Calu3 (cell line): Measurements from ENCODE around the gene TEX264. TPM values are rescaled to one million over a fixed set of nuclear protein-coding genes. Genes with fewer than 3 reads are reported as not detected.

Experiments used
- BruUV-seq: library from RNA; stranded (reverse); fragments of 400-500 nt; replicated peaks from 2 replicates; lab custom pipeline; 2021; lab: Mats Ljungman, UMichigan
- CTCF ChIA-PET: fragments of 300-600 bp; sonication (Branson Sonifier 250); formaldehyde crosslinking; loops from one replicate; lab custom pipeline; 2022; ENCODE audit warnings: antibody characterized with exemption; lab: Charles Lee
- DNase-seq: peaks from one replicate; pipeline ENCODE4 v3.0.0; 2022
- H3K27ac Mint-ChIP-seq: one replicate; pipeline ENCODE4 v1.8.0; 2022; ENCODE audit warnings: mixed read lengths; ENCODE audit not compliant: unreplicated experiment
- H3K27me3 Mint-ChIP-seq: one replicate; pipeline ENCODE4 v1.8.0; 2022; ENCODE audit warnings: mixed read lengths; ENCODE audit not compliant: unreplicated experiment
- H3K36me3 Mint-ChIP-seq: one replicate; pipeline ENCODE4 v1.8.0; 2022; ENCODE audit warnings: mild to moderate bottlenecking, moderate library complexity, mixed read lengths; ENCODE audit not compliant: insufficient read depth, unreplicated experiment
- H3K4me1 Mint-ChIP-seq: one replicate; pipeline ENCODE4 v1.8.0; 2022; ENCODE audit warnings: mild to moderate bottlenecking, low read depth, mixed read lengths; ENCODE audit not compliant: unreplicated experiment
- H3K4me3 Mint-ChIP-seq: one replicate; pipeline ENCODE4 v1.8.0; 2022; ENCODE audit warnings: mild to moderate bottlenecking, low read depth, moderate library complexity, mixed read lengths; ENCODE audit not compliant: unreplicated experiment
- H3K9me3 Mint-ChIP-seq: one replicate; pipeline ENCODE4 v1.8.0; 2022; ENCODE audit warnings: low read depth, mixed read lengths; ENCODE audit not compliant: unreplicated experiment
- intact Hi-C: fragments of 100-400 bp; cut with micrococcal nuclease; formaldehyde crosslinking; loops from one replicate; pipeline ENCODE4 v1.10.0; 2022; ENCODE audit not compliant: unreplicated experiment
- total RNA-seq: library from RNA; stranded (reverse); gene quantifications from 2 replicates; pipeline ENCODE4 v1.2.3, GENCODE V29; 2022
- TF ChIP-seq, protein P1 (sequence below): fragments of 200-600 bp; IDR thresholded peaks from one replicate; pipeline ENCODE4 v1.8.0; 2022; ENCODE audit warnings: antibody characterized with exemption; ENCODE audit not compliant: unreplicated experiment

The TEX264 gene
- total RNA-seq, 1 experiment from 2014 or later = 37.0 TPM

DNA sequence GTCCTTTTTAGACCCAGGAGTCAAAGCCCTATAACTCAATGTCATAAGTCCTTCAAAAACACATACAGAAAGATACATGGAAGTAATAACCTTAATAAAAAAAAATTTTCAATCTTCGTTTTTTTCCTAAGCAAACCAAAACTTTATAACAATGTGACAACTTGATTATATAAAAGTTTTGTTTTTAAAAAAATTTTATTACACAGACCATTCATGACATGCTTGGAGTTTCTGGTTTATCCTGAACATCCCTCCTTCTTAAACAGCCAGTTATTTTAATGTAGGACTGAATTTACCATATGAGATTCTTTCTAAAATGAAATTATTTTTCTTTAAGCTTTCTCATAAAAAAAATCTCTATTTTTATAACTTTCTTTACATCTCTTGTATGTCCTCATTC lies 77.3 kb downstream of the TEX264 start:
- Mint-ChIP-seq H3K4me1 (peaks cover 21% of the 10 kb centered on the region), H3K27ac (no peak overlapping the region), H3K27me3 (no peaks in the 10 kb centered on the region), H3K9me3 (no peaks in the 10 kb centered on the region), H3K36me3 (peaks cover 4% of the 10 kb centered on the region), H3K4me3 (no peak overlapping the region)
- intact Hi-C loops = no loop called here
- no TSS peak for BruUV-seq
- CTCF ChIA-PET = no interaction called here
- TF ChIP-seq, protein P1, sequence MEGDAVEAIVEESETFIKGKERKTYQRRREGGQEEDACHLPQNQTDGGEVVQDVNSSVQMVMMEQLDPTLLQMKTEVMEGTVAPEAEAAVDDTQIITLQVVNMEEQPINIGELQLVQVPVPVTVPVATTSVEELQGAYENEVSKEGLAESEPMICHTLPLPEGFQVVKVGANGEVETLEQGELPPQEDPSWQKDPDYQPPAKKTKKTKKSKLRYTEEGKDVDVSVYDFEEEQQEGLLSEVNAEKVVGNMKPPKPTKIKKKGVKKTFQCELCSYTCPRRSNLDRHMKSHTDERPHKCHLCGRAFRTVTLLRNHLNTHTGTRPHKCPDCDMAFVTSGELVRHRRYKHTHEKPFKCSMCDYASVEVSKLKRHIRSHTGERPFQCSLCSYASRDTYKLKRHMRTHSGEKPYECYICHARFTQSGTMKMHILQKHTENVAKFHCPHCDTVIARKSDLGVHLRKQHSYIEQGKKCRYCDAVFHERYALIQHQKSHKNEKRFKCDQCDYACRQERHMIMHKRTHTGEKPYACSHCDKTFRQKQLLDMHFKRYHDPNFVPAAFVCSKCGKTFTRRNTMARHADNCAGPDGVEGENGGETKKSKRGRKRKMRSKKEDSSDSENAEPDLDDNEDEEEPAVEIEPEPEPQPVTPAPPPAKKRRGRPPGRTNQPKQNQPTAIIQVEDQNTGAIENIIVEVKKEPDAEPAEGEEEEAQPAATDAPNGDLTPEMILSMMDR = no peak
- no peak for DNase-seq

DNA sequence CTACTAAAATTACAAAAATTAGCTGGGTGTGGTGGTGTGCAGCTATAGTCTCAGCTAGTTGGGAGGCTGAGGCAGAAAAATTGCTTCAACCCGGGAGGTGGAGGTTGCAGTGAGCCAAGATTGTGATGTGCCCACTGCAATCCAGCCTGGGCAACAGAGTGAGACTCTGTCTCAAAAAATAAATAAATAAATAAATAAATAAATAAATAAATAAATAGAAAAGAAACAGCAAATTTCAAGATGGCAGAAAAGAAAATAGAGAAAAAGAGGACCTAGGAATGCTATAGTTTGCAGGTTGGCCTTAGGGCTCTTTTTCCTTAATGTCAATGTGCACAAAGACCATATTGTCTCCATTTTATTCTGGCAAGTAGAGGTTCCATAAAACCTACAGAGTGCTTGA lies 79.8 kb downstream of the TEX264 start:
- peaks cover 4% of the 10 kb centered on the region for H3K36me3 Mint-ChIP-seq

DNA sequence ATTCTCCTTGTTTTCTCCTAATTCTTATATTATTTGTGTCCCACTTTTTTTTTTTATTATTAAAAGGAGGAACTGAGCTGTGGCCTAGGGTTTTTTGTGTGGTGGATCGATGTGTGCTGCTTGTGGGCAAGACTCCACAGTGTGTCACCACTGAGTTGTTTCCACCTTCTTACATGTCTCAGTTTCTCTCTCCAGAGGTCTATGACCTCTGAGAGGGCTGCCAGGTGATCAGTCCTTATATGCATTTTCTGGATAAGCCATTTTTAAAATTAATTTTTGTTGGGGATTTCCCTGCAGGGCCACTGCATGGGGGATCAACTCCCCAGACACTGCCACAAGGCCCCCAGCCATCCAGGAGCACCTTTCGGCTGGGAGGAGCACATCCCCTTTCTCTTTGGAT lies 80.2 kb downstream of the TEX264 start:
- Mint-ChIP-seq H3K9me3 (peaks cover 8% of the 10 kb centered on the region), H3K36me3 (peaks cover 4% of the 10 kb centered on the region), H3K27ac (peak overlapping the region; percentile 84), H3K4me3 (no peak overlapping the region), H3K27me3 (no peaks in the 10 kb centered on the region), H3K4me1 (peaks cover 50% of the 10 kb centered on the region)
- BruUV-seq = no TSS peak
- no peak for DNase-seq
- CTCF ChIA-PET = no interaction called here
- TF ChIP-seq, protein P1 = no peak
- intact Hi-C loops = no loop called here

More for the DNA sequence above, 79.8 kb downstream of the TEX264 start:
- Mint-ChIP-seq H3K4me1 (peaks cover 46% of the 10 kb centered on the region), H3K27me3 (no peaks in the 10 kb centered on the region), H3K4me3 (no peak overlapping the region), H3K27ac (no peak overlapping the region), H3K9me3 (peaks cover 5% of the 10 kb centered on the region)
- intact Hi-C loops = no loop called here
- CTCF ChIA-PET = no interaction called here
- TF ChIP-seq, protein P1 = no peak
- BruUV-seq = no TSS peak
- no peak for DNase-seq

Other genes with a start within 250 kb of the TEX264 start
- gene DCAF1, start 171.2 kb upstream of the TEX264 start, total RNA-seq = 24.8 and 26.9 TPM in 2 replicates
- 22.9 and 23.6 TPM in 2 replicates for gene RAD54L2, start 132.5 kb upstream of the TEX264 start, total RNA-seq
- gene GRM2, start 35.8 kb downstream of the TEX264 start, total RNA-seq = 0.57 and 0.81 TPM in 2 replicates
- not detected in 2 replicates for gene IQCF6, start 108.0 kb downstream of the TEX264 start, total RNA-seq
- not detected in 2 replicates for gene IQCF2, start 190.4 kb downstream of the TEX264 start, total RNA-seq
- not detected in 2 replicates for gene IQCF5, start 204.3 kb downstream of the TEX264 start, total RNA-seq
- gene IQCF1, start 232.1 kb downstream of the TEX264 start, total RNA-seq = not detected in 2 replicates